Caco-2 (cell line): ENCODE results near the gene ZNF768. TPM values are rescaled to one million over a fixed set of nuclear protein-coding genes. Genes with fewer than 3 reads are reported as not detected.
A peak's percentile ranks its signal among the peaks of the same experiment; 100 is the strongest.

Experiments used
- BruUV-seq: library from RNA; stranded (reverse); fragments of 400-500 nt; replicated peaks from 2 replicates; lab custom pipeline; 2021; lab: Mats Ljungman, UMichigan
- CTCF ChIA-PET: fragments of 300-600 bp; sonication (Branson Sonifier 250); formaldehyde crosslinking; loops from one replicate; lab custom pipeline; 2022; ENCODE audit warnings: antibody characterized with exemption; lab: Charles Lee
- POLR2A ChIA-PET: fragments of 300-600 bp; sonication (Branson Sonifier 250); formaldehyde crosslinking; loops from one replicate; lab custom pipeline; 2022; ENCODE audit warnings: antibody characterized with exemption; lab: Charles Lee
- DNase-seq, 2 experiments: peaks; one replicate each; pipeline versions ENCODE4 v3.0.0 to v3.0.0-alpha.2; 2020 to 2022
- H3K27me3 ChIP-seq: replicated peaks from 2 replicates; pipeline ENCODE4 v1.6.0; 2011; ENCODE audit warnings: low read length; ENCODE audit not compliant: control insufficient read depth, insufficient read depth
- H3K36me3 ChIP-seq: 2 replicates; pipeline ENCODE4 v1.5.1; 2011; ENCODE audit warnings: low read length; ENCODE audit not compliant: control insufficient read depth, insufficient read depth
- H3K4me1 ChIP-seq: fragments of 250-450 bp; sonication (Bioruptor Pico); 2 replicates; pipeline ENCODE4 v1.5.1; 2020; ENCODE audit warnings: mild to moderate bottlenecking
- H3K4me3 ChIP-seq: 2 replicates; pipeline ENCODE4 v1.5.1; 2011; ENCODE audit warnings: low read depth, mild to moderate bottlenecking, control low read depth, low read length
- H3K9me3 ChIP-seq: fragments of 250-450 bp; sonication (Bioruptor Pico); 2 replicates; pipeline ENCODE4 v1.5.1; 2020; ENCODE audit warnings: mild to moderate bottlenecking, moderate library complexity
- H3K27ac Mint-ChIP-seq: one replicate; pipeline ENCODE4 v1.8.0; 2022; ENCODE audit warnings: mixed read lengths; ENCODE audit not compliant: unreplicated experiment
- H3K27me3 Mint-ChIP-seq: one replicate; pipeline ENCODE4 v1.8.0; 2022; ENCODE audit warnings: mixed read lengths; ENCODE audit not compliant: insufficient read depth, unreplicated experiment
- H3K36me3 Mint-ChIP-seq: one replicate; pipeline ENCODE4 v1.8.0; 2022; ENCODE audit warnings: mild to moderate bottlenecking, mixed read lengths; ENCODE audit not compliant: insufficient read depth, unreplicated experiment
- H3K4me1 Mint-ChIP-seq: one replicate; pipeline ENCODE4 v1.8.0; 2022; ENCODE audit warnings: low read depth, mixed read lengths; ENCODE audit not compliant: unreplicated experiment
- H3K4me3 Mint-ChIP-seq: one replicate; pipeline ENCODE4 v1.8.0; 2022; ENCODE audit warnings: mild to moderate bottlenecking, moderate library complexity, mixed read lengths; ENCODE audit not compliant: unreplicated experiment
- H3K9me3 Mint-ChIP-seq: one replicate; pipeline ENCODE4 v1.8.0; 2022; ENCODE audit warnings: mixed read lengths; ENCODE audit not compliant: unreplicated experiment
- intact Hi-C: fragments of 100-400 bp; cut with micrococcal nuclease; formaldehyde crosslinking; loops from one replicate; pipeline ENCODE4 v1.10.0; 2022; ENCODE audit not compliant: unreplicated experiment
- total RNA-seq: library from RNA; stranded (reverse); gene quantifications from 2 replicates; pipeline ENCODE4 v1.2.3, GENCODE V29; 2022
- TF ChIP-seq, protein P1 (sequence below), 2 experiments: fragments of 200-600 bp in 1 of 2; IDR thresholded peaks; 1 replicate in 1 of 2; 2 replicates in 1 of 2; pipeline versions ENCODE4 v1.5.1 to v1.8.0; 2011 to 2022; ENCODE audit warnings: antibody characterized with exemption in 1 of 2, control low read depth in 1 of 2, inconsistent platforms in 1 of 2, low read depth in 1 of 2, low read length in 1 of 2, mild to moderate bottlenecking in 1 of 2, moderate library complexity in 1 of 2; ENCODE audit not compliant: insufficient read depth in 1 of 2, severe bottlenecking in 1 of 2, unreplicated experiment in 1 of 2

The ZNF768 gene
- total RNA-seq, 1 experiment from 2014 or later: 30.3 TPM

DNA sequence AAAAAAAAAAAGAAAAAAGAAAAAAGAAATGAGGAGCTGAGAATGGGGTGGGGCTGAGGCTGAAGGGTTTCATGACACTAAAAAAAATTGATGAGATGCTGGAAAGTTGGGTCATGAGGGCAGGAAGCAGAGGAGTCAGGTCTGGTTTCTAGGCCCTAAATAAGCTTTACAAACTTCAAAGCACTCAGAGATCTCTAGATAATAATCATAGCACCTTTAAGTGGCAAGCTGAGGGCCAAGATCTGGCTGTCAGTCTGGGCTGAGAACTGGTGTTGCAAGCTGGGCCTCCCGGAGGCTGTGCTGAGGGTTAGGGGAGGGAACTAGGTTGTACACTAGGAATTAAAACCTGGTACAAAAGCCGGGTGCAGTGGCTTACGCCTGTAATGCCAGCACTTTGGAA lies 25.4 kb upstream of the ZNF768 start:
- H3K4me1 ChIP-seq: peaks cover 33% of the 10 kb centered on the region
- H3K9me3 ChIP-seq: no peaks in the 10 kb centered on the region
- intact Hi-C loops: no loop called here
- H3K36me3 ChIP-seq: peaks cover 2% of the 10 kb centered on the region
- TF ChIP-seq, protein P1, sequence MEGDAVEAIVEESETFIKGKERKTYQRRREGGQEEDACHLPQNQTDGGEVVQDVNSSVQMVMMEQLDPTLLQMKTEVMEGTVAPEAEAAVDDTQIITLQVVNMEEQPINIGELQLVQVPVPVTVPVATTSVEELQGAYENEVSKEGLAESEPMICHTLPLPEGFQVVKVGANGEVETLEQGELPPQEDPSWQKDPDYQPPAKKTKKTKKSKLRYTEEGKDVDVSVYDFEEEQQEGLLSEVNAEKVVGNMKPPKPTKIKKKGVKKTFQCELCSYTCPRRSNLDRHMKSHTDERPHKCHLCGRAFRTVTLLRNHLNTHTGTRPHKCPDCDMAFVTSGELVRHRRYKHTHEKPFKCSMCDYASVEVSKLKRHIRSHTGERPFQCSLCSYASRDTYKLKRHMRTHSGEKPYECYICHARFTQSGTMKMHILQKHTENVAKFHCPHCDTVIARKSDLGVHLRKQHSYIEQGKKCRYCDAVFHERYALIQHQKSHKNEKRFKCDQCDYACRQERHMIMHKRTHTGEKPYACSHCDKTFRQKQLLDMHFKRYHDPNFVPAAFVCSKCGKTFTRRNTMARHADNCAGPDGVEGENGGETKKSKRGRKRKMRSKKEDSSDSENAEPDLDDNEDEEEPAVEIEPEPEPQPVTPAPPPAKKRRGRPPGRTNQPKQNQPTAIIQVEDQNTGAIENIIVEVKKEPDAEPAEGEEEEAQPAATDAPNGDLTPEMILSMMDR (IDR thresholded peaks at IDR 0.05; ENCODE audit: insufficient read depth in 1 of 2, low read depth in 1 of 2, low read length in 1 of 2, severe bottlenecking in 1 of 2, unreplicated experiment in 1 of 2): no peak
- H3K4me1 Mint-ChIP-seq: peaks cover 27% of the 10 kb centered on the region
- ChIA-PET CTCF (no interaction called here), POLR2A (interaction anchor here (0.6 kb wide), 1 partner anchor 16 kb away, joined by 3 read pairs; no protein-coding TSS in a partner anchor)
- no peaks in the 10 kb centered on the region for H3K27me3 Mint-ChIP-seq
- H3K27me3 ChIP-seq: no peaks in the 10 kb centered on the region
- no peak overlapping the region for H3K4me3 Mint-ChIP-seq
- no peak overlapping the region for H3K27ac Mint-ChIP-seq
- no peak overlapping the region for H3K4me3 ChIP-seq
- no peaks in the 10 kb centered on the region for H3K9me3 Mint-ChIP-seq
- peaks cover 18% of the 10 kb centered on the region for H3K36me3 Mint-ChIP-seq
- DNase-seq: no peak
- BruUV-seq: no TSS peak

DNA sequence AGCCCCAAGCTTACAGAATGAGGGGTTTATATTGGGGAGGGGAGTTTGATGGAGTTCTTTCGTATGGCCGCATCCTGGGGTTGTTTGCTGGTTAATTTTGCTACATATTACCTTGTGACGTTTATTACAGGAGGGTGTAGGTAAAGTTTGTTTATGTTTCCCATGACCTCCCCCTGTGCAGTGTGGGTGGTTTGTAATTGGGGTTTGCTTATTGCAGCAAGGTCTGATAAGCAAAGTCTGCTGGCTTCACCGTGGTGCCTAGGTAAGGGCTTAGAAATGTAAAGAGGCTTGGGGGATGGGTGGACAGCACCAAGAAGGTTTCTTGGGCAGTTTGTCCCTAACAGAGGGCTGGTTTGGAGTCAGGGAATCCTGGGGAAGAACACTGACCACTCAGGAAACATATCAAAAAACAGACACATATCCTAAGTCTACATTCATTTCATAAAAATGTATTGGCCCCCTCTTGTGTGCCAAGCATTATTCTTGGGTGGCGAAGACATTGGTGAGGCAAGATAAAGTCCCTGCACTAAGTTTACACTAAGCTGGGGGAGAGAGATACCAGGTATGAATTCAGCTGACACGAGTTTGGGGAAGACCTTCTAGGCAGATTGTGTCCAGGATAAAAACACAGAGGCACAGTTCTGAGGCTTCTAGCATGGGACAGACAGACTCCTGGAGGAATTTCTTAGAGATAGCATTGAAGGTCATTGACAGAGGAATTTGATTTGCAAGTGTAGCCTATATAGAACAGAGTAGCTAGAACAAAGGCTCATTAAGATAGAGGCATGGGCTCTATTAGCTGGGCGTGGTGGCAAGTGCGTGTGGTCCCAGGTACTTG lies 22.3 kb upstream of the ZNF768 start:
- no peaks in the 10 kb centered on the region; the same call in 1 of the 2 replicates for H3K36me3 ChIP-seq
- DNase-seq: no peak
- peak overlapping the region; percentile 70 for H3K27ac Mint-ChIP-seq
- H3K36me3 Mint-ChIP-seq: peaks cover 4% of the 10 kb centered on the region
- no peaks in the 10 kb centered on the region for H3K27me3 ChIP-seq
- CTCF ChIA-PET: interaction anchor here (1.1 kb wide), 1 partner anchor 13 kb away, joined by 5 read pairs; no protein-coding TSS in a partner anchor
- no peaks in the 10 kb centered on the region for H3K27me3 Mint-ChIP-seq
- TF ChIP-seq, protein P1 (IDR thresholded peaks at IDR 0.05; ENCODE audit: insufficient read depth in 1 of 2, low read depth in 1 of 2, low read length in 1 of 2, severe bottlenecking in 1 of 2, unreplicated experiment in 1 of 2): no peak
- H3K4me3 ChIP-seq: no peak overlapping the region
- POLR2A ChIA-PET: interaction anchor here (0.8 to 1.0 kb wide), 2 partner anchors 10 to 37 kb away, joined by 3 read pairs; partner anchors contain the start of genes ZNF764 and ZNF785
- intact Hi-C loops: loop anchor here (1.0 kb wide), 1 partner anchor 7 kb away; no protein-coding TSS in a partner anchor
- H3K9me3 Mint-ChIP-seq: no peaks in the 10 kb centered on the region
- no peaks in the 10 kb centered on the region for H3K9me3 ChIP-seq
- peaks cover 29% of the 10 kb centered on the region for H3K4me1 Mint-ChIP-seq
- no TSS peak for BruUV-seq
- peaks cover 34% of the 10 kb centered on the region for H3K4me1 ChIP-seq
- peak overlapping the region; percentile 22 for H3K4me3 Mint-ChIP-seq

DNA sequence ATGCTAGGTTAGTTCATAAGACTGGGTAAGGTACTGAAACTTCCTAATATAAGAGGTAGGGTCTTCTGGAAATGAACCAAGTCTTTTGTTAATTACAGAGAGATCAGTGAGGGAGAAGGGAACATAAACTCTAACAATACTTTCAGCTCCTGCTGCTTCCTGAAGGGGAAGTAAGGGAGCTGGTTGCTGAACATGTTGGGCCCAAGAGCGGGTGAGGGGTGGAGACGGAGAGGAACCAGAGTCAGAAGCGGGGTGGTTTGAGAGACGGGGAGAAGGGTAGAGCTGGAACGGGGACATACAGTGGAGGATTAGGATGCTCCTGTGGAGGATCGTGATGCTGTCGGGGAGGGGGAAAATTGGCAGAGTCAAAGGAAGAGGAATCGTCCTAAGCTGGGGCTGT lies 19.7 kb upstream of the ZNF768 start:
- H3K4me3 ChIP-seq: no peak overlapping the region
- Mint-ChIP-seq H3K9me3 (no peaks in the 10 kb centered on the region), H3K4me1 (peaks cover 29% of the 10 kb centered on the region), H3K27ac (peak overlapping the region; percentile 58), H3K27me3 (no peaks in the 10 kb centered on the region), H3K36me3 (no peaks in the 10 kb centered on the region), H3K4me3 (peak overlapping the region; percentile 22)
- TF ChIP-seq, protein P1 (IDR thresholded peaks at IDR 0.05; ENCODE audit: insufficient read depth in 1 of 2, low read depth in 1 of 2, low read length in 1 of 2, severe bottlenecking in 1 of 2, unreplicated experiment in 1 of 2): no peak
- peaks cover 45% of the 10 kb centered on the region for H3K4me1 ChIP-seq
- DNase-seq: no peak
- intact Hi-C loops: no loop called here
- no TSS peak for BruUV-seq
- CTCF ChIA-PET: no interaction called here
- POLR2A ChIA-PET: no interaction called here
- H3K36me3 ChIP-seq: no peaks in the 10 kb centered on the region
- H3K27me3 ChIP-seq: no peaks in the 10 kb centered on the region
- no peaks in the 10 kb centered on the region for H3K9me3 ChIP-seq
